Mesothelial cell of epicardium (in vitro differentiated cells): Measurements from ENCODE around the gene ACADVL. TPM values are rescaled to one million over a fixed set of nuclear protein-coding genes. Genes with fewer than 3 reads are reported as not detected.

Experiments used
- DNase-seq, 2 experiments: peaks; one replicate each; pipeline ENCODE4 v3.0.0; 2021; ENCODE audit warnings: low spot score in 2 of 2; ENCODE audit not compliant: unreplicated experiment in 2 of 2
- H3K27ac Mint-ChIP-seq: 2 replicates; pipeline ENCODE4 v1.8.0; 2021; ENCODE audit warnings: mixed read lengths
- H3K27me3 Mint-ChIP-seq: 2 replicates; pipeline ENCODE4 v1.8.0; 2021; ENCODE audit warnings: low read depth, mixed read lengths
- H3K36me3 Mint-ChIP-seq: 2 replicates; pipeline ENCODE4 v1.8.0; 2021; ENCODE audit warnings: mixed read lengths
- H3K4me1 Mint-ChIP-seq: 2 replicates; pipeline ENCODE4 v1.8.0; 2021; ENCODE audit warnings: mixed read lengths
- H3K4me3 Mint-ChIP-seq: 2 replicates; pipeline ENCODE4 v1.8.0; 2021; ENCODE audit warnings: mild to moderate bottlenecking, moderate library complexity, mixed read lengths
- H3K9me3 Mint-ChIP-seq: 2 replicates; pipeline ENCODE4 v1.8.0; 2021; ENCODE audit warnings: mixed read lengths
- microRNA-seq: library from miRNA; unstranded; fragments of <30 nt; microRNA quantifications from one replicate; pipeline ENCODE4 v1.2.0, GENCODE V29; 2021; ENCODE audit warnings: inconsistent platforms, mixed read lengths
- total RNA-seq: library from RNA; stranded (reverse); gene quantifications from 3 replicates; pipeline ENCODE4 v1.2.1, GENCODE V29; 2021
- TF ChIP-seq, protein P1 (sequence below): fragments of 200-600 bp; sonication (generic); IDR thresholded peaks from one replicate; pipeline ENCODE4 v1.5.0; 2021; ENCODE audit warnings: antibody characterized with exemption; ENCODE audit not compliant: unreplicated experiment

Gene ACADVL
- total RNA-seq, 1 donor from 2014 or later, result 424 TPM

DNA sequence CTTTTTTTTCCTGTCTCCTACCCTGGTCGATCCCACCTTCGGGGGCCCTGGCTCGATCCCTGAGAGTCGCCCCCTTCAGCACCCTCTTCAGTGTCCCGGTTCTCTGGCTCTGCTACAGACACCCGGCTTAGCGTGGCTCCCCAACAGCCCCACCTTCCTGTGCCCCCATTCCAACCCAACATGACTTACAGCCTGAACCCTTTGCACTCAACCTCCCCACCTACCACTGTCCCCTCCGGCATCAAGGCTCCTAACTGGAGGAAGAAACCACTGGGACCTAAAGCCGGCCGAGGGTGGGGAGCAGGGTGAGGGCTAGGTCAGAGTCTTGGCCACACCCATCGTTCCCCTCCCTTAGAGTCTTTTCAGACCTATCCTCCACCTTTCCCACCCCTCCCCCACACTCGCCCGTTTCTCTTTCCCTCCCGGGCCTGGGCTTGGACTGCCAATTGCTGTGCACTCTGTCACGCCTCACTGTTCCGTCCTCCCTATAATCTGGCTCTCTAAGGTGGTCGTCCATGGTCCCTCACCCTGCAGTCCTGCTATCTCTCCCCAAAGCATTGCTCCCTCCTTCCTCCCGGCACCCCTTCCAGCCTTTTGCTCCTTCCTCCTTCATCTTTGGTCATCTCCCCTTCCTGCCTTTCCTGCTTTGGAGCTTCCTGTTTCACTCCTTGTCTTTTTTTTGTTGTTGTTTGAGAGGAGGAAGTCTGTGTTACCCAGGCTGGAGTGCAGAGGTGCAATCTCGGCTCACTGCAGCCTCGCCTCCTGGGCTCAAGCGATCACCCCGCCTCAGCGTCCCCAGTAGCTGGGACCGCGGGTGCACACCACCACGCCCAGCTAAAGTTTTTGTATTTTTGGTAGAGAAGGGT, 43.4 kb downstream of the ACADVL start:
- H3K4me1 Mint-ChIP-seq, result peaks cover 21% of the 10 kb centered on the region
- H3K27ac Mint-ChIP-seq, result peak overlapping the region; percentile 96
- TF ChIP-seq, protein P1, sequence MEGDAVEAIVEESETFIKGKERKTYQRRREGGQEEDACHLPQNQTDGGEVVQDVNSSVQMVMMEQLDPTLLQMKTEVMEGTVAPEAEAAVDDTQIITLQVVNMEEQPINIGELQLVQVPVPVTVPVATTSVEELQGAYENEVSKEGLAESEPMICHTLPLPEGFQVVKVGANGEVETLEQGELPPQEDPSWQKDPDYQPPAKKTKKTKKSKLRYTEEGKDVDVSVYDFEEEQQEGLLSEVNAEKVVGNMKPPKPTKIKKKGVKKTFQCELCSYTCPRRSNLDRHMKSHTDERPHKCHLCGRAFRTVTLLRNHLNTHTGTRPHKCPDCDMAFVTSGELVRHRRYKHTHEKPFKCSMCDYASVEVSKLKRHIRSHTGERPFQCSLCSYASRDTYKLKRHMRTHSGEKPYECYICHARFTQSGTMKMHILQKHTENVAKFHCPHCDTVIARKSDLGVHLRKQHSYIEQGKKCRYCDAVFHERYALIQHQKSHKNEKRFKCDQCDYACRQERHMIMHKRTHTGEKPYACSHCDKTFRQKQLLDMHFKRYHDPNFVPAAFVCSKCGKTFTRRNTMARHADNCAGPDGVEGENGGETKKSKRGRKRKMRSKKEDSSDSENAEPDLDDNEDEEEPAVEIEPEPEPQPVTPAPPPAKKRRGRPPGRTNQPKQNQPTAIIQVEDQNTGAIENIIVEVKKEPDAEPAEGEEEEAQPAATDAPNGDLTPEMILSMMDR, result no peak
- no peak for DNase-seq
- peak overlapping the region; percentile 90 for H3K4me3 Mint-ChIP-seq
- no peaks in the 10 kb centered on the region for H3K36me3 Mint-ChIP-seq
- peaks cover 38% of the 10 kb centered on the region for H3K27me3 Mint-ChIP-seq
- no peaks in the 10 kb centered on the region for H3K9me3 Mint-ChIP-seq

DNA sequence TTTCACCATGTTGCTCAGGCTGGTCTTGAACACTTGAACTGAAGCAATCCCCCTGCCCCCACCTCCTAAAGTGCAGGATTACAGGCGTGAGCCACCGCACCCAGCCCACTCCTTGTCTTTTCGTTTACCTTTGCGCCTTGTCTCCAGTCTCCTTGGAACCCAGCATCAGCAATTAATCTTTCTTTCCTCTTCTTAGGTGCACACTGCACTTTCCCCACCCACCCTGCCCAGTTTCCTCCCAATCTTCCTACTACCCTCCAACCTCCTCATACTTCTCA, 44.0 kb downstream of the ACADVL start:
- H3K9me3 Mint-ChIP-seq, result no peaks in the 10 kb centered on the region
- TF ChIP-seq, protein P1, result no peak
- no peaks in the 10 kb centered on the region for H3K36me3 Mint-ChIP-seq
- H3K27me3 Mint-ChIP-seq, result peaks cover 38% of the 10 kb centered on the region
- H3K27ac Mint-ChIP-seq, result peak overlapping the region; percentile 96
- H3K4me3 Mint-ChIP-seq, result peak overlapping the region; percentile 90
- no peak for DNase-seq
- peaks cover 21% of the 10 kb centered on the region for H3K4me1 Mint-ChIP-seq

DNA sequence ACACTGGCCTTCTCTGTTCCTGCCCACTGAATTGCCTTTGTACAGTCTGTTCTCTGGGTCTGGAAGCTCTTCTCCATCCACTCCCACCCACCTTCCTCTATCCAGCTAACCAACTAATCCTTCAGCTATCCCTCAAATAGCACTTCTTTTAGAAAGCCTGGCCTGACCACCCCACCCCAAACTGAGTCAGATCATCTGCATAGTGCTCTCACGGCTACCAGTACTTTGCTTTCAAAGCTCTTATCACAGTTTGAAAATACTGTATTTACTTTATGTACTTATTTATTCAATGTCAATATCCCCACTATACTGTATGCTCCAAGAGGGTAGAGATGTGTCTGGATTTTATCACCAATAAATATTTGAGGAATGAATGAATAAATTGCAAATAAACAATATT, 47.0 kb downstream of the ACADVL start:
- Mint-ChIP-seq H3K4me1 (peaks cover 16% of the 10 kb centered on the region), H3K27ac (peak overlapping the region; percentile 15), H3K4me3 (no peak overlapping the region), H3K36me3 (no peaks in the 10 kb centered on the region), H3K27me3 (peaks cover 32% of the 10 kb centered on the region), H3K9me3 (no peaks in the 10 kb centered on the region)
- no peak for DNase-seq
- TF ChIP-seq, protein P1, result no peak

Small RNA genes lying within 50 kb of the gene (microRNA-seq; reads per million reads assigned to microRNA genes)
- gene MIR324, result 8,491 reads per million, percentile 95 among the genes with 10 or more reads in this experiment

Other genes starting within 250 kb of the ACADVL start
- 0.22 to 0.40 TPM in 2 of 3 replicates, not detected in the other for gene ALOX12, start 223.9 kb upstream of the ACADVL start, total RNA-seq
- gene RNASEK, start 207.3 kb upstream of the ACADVL start, total RNA-seq, result 154 to 166 TPM (median 159 TPM) in 3 replicates
- 0.22 to 0.34 TPM in 2 of 3 replicates, not detected in the other for gene BCL6B, start 196.9 kb upstream of the ACADVL start, total RNA-seq
- 10.4 to 10.7 TPM (median 10.7 TPM) in 3 replicates for gene SLC16A13, start 183.9 kb upstream of the ACADVL start, total RNA-seq
- 4.1 to 5.1 TPM (median 4.2 TPM) in 3 replicates for gene SLC16A11, start 175.8 kb upstream of the ACADVL start, total RNA-seq
- not detected in 3 replicates for gene CLEC10A, start 139.7 kb upstream of the ACADVL start, total RNA-seq
- gene ASGR2, start 105.1 kb upstream of the ACADVL start, total RNA-seq, result not detected in 3 replicates
- 15.9 to 19.7 TPM (median 16.5 TPM) in 3 replicates for gene ASGR1, start 40.6 kb upstream of the ACADVL start, total RNA-seq
- 59.9 to 62.4 TPM (median 60.2 TPM) in 3 replicates for gene DLG4, start 102 bp upstream of the ACADVL start, total RNA-seq
- gene DVL2, start 14.6 kb downstream of the ACADVL start, total RNA-seq, result 87.3 to 96.1 TPM (median 94.0 TPM) in 3 replicates
- 55.4 to 57.1 TPM (median 55.6 TPM) in 3 replicates for gene PHF23, start 19.5 kb downstream of the ACADVL start, total RNA-seq
- gene GABARAP, start 22.5 kb downstream of the ACADVL start, total RNA-seq, result 424 to 451 TPM (median 429 TPM) in 3 replicates
- 122 to 132 TPM (median 130 TPM) in 3 replicates for gene CTDNEP1, start 31.8 kb downstream of the ACADVL start, total RNA-seq
- 37.9 to 42.8 TPM (median 42.1 TPM) in 3 replicates for gene ELP5, start 32.3 kb downstream of the ACADVL start, total RNA-seq
- gene CLDN7, start 42.5 kb downstream of the ACADVL start, total RNA-seq, result 79.2 to 86.1 TPM (median 79.9 TPM) in 3 replicates
- gene SLC2A4, start 61.8 kb downstream of the ACADVL start, total RNA-seq, result 1.6 to 1.8 TPM (median 1.6 TPM) in 3 replicates
- 1.9 to 3.3 TPM (median 2.2 TPM) in 3 replicates for gene YBX2, start 74.7 kb downstream of the ACADVL start, total RNA-seq
- 265 to 278 TPM (median 273 TPM) in 3 replicates for gene EIF5A, start 87.7 kb downstream of the ACADVL start, total RNA-seq
- 42.1 to 52.4 TPM (median 46.2 TPM) in 3 replicates for gene GPS2, start 95.4 kb downstream of the ACADVL start, total RNA-seq
- gene NEURL4, start 109.4 kb downstream of the ACADVL start, total RNA-seq, result 52.8 to 56.7 TPM (median 55.1 TPM) in 3 replicates
- 8.9 to 10.9 TPM (median 9.1 TPM) in 3 replicates for gene ACAP1, start 116.6 kb downstream of the ACADVL start, total RNA-seq
- gene KCTD11, start 132.2 kb downstream of the ACADVL start, total RNA-seq, result 17.3 to 18.8 TPM (median 17.7 TPM) in 3 replicates
- 0.18 to 0.42 TPM in 2 of 3 replicates, not detected in the other for gene TMEM95, start 135.2 kb downstream of the ACADVL start, total RNA-seq
- gene TNK1, start 161.2 kb downstream of the ACADVL start, total RNA-seq, result 8.2 to 9.9 TPM (median 9.0 TPM) in 3 replicates
- 67.4 to 69.3 TPM (median 68.4 TPM) in 3 replicates for gene PLSCR3, start 174.6 kb downstream of the ACADVL start, total RNA-seq
- 65.7 to 78.3 TPM (median 69.4 TPM) in 3 replicates for gene TMEM256, start 184.2 kb downstream of the ACADVL start, total RNA-seq
- 88.0 to 97.5 TPM (median 90.8 TPM) in 3 replicates for gene NLGN2, start 187.9 kb downstream of the ACADVL start, total RNA-seq
- gene SPEM1, start 200.4 kb downstream of the ACADVL start, total RNA-seq, result 0.38 TPM in 1 of 3 replicates, not detected in the others
- gene SPEM2, start 205.7 kb downstream of the ACADVL start, total RNA-seq, result not detected in 3 replicates
- gene SPEM3, start 208.9 kb downstream of the ACADVL start, total RNA-seq, result not detected in 3 replicates
- 9.7 to 10.2 TPM (median 10.2 TPM) in 3 replicates for gene TMEM102, start 215.5 kb downstream of the ACADVL start, total RNA-seq
- gene FGF11, start 219.6 kb downstream of the ACADVL start, total RNA-seq, result 24.8 to 26.8 TPM (median 26.5 TPM) in 3 replicates
- 15.9 to 17.7 TPM (median 16.0 TPM) in 3 replicates for gene CHRNB1, start 225.1 kb downstream of the ACADVL start, total RNA-seq